ENCODE results near the gene EXOC4. TPM values are rescaled to one million over a fixed set of nuclear protein-coding genes. Genes with fewer than 3 reads are reported as not detected.

The EXOC4 gene
- total and polyA plus RNA-seq, 2 of the 13 experiments (the other 11 are each of a cell fraction or from before 2014, with no cell fraction given), result 22.5 to 39.0 TPM

DNA sequence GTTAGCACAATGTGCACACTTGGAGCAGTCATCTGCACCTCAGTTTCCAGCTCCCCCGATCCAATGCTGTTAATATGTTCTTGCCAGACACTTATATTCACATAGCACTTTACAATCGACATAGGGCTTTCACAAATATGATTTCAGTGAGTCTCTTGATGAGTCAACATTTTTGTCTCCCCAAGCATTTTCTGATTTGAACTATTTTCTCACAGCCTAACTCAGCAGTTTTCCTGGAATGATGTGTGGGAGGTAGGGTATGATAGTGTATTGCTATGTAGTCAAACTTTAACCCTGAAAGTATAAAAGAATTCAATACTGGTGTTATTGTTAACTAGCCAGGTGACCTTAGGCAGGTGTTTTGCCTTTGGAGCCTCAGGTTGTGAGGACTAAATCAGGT, 791.8 kb downstream of the EXOC4 start:
- 80% methylated on average over 2 of the region's 2 CpGs for WGBS (ENCODE audit: low lambda C conversion rate)
- Histone ChIP-seq H3K27ac (ENCODE audit: extremely low read length, insufficient read depth, low read length) (no peak overlapping the region), H3K79me2 (ENCODE audit: insufficient read depth, low read length) (no peaks in the 10 kb centered on the region), H3K9me3 (ENCODE audit: low read length) (no peaks in the 10 kb centered on the region), H3K36me3 (replicated peaks in 1 of 2; ENCODE audit: control insufficient read depth in 1 of 2, insufficient read depth in 2 of 2, low read length in 2 of 2) (no peaks in the 10 kb centered on the region), H3K4me3 (replicated peaks in 1 of 3; ENCODE audit: insufficient read depth in 1 of 3, low read depth in 2 of 3, low read length in 3 of 3) (no peak overlapping the region), H3K4me1 (ENCODE audit: insufficient read depth, low read length) (no peaks in the 10 kb centered on the region), H3K9ac (ENCODE audit: insufficient read depth, low read depth, low read length) (no peak overlapping the region), H3K27me3 (ENCODE audit: control insufficient read depth in 1 of 2, insufficient read depth in 2 of 2, low read length in 2 of 2) (no peaks in the 10 kb centered on the region), H2AFZ (ENCODE audit: low read length) (no peak overlapping the region), H4K20me1 (ENCODE audit: insufficient read depth, low read length) (no peaks in the 10 kb centered on the region), H3K4me2 (ENCODE audit: low read depth, low read length) (no peak overlapping the region)
- FAIRE-seq, result no peak
- ChIA-PET POLR2A (no interaction called here), CTCF (ENCODE audit: low intra/inter-chr PET ratio, low total read pairs) (no interaction called here)
- intact Hi-C loops (cut with micrococcal nuclease; ENCODE audit: unreplicated experiment), result no loop called here
- DNase-seq (ENCODE audit: low spot score), result no peak
- no peak for ATAC-seq
- in situ Hi-C loops (cut with HindIII; ENCODE audit: extremely low pct_ligation_motif_present, low pct_unique_long_range_greater_than_20kb), result no loop called here
- TF ChIP-seq MAFK (conservative IDR thresholded peaks at IDR 0.05 in 1 of 2, IDR thresholded peaks at IDR 0.05 in 1 of 2; ENCODE audit: low read length in 2 of 2) (peak; percentile 43 to 63; a peak in 2 of 4 replicates), MAFF (IDR thresholded peaks at IDR 0.05; ENCODE audit: low read depth, low read length) (peak; percentile 52), ZNF724P (CRISPR knock-in tag; IDR thresholded peaks at IDR 0.05; ENCODE audit: borderline replicate concordance) (no peak), KDM4B (CRISPR knock-in tag; IDR thresholded peaks at IDR 0.05) (no peak), ZNF17 (CRISPR knock-in tag; IDR thresholded peaks at IDR 0.05) (no peak), GABPB1 (CRISPR knock-in tag; IDR thresholded peaks at IDR 0.05) (no peak), ZNF136 (CRISPR knock-in tag; IDR thresholded peaks at IDR 0.05; ENCODE audit: low read depth) (no peak)
- no TSS peak for BruUV-seq (replicated peaks)

DNA sequence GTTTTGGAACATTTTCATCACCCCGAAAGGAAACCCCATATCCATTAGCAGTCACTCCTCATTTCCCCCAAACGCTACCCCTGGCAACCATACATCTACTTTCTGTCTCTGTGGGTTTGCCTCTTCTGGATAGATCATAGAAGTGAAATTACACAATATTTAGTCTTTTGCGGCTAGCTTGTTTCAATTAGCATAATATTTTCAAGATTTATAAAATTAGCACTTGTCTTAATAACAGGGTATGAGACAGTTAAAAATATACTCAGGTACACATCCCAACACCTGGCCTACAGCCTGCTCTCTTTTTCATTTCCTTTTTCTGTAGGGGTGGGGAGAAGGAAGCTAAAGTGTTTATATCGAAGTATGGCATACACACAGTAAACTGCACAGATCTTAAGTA, 792.8 kb downstream of the EXOC4 start:
- no peak overlapping the region for H3K4me2 ChIP-seq (ENCODE audit: low read depth, low read length)
- intact Hi-C loops (cut with micrococcal nuclease; ENCODE audit: unreplicated experiment), result no loop called here
- H4K20me1 ChIP-seq (ENCODE audit: insufficient read depth, low read length), result no peaks in the 10 kb centered on the region
- DNase-seq (ENCODE audit: low spot score) (no peak), ATAC-seq (no peak), FAIRE-seq (no peak)
- no peaks in the 10 kb centered on the region for H3K36me3 ChIP-seq (replicated peaks in 1 of 2; ENCODE audit: control insufficient read depth in 1 of 2, insufficient read depth in 2 of 2, low read length in 2 of 2)
- H2AFZ ChIP-seq (ENCODE audit: low read length), result no peak overlapping the region
- H3K4me3 ChIP-seq (replicated peaks in 1 of 3; ENCODE audit: insufficient read depth in 1 of 3, low read depth in 2 of 3, low read length in 3 of 3), result no peak overlapping the region
- in situ Hi-C loops (cut with HindIII; ENCODE audit: extremely low pct_ligation_motif_present, low pct_unique_long_range_greater_than_20kb), result no loop called here
- no peaks in the 10 kb centered on the region for H3K4me1 ChIP-seq (ENCODE audit: insufficient read depth, low read length)
- BruUV-seq (replicated peaks), result no TSS peak
- H3K9ac ChIP-seq (ENCODE audit: insufficient read depth, low read depth, low read length), result no peak overlapping the region
- ChIA-PET POLR2A (no interaction called here), CTCF (ENCODE audit: low intra/inter-chr PET ratio, low total read pairs) (no interaction called here)
- 94% methylated on average over 4 of the region's 4 CpGs for WGBS (ENCODE audit: low lambda C conversion rate)
- no peak overlapping the region for H3K27ac ChIP-seq (ENCODE audit: extremely low read length, insufficient read depth, low read length)
- H3K27me3 ChIP-seq (ENCODE audit: control insufficient read depth in 1 of 2, insufficient read depth in 2 of 2, low read length in 2 of 2), result no peaks in the 10 kb centered on the region
- no peaks in the 10 kb centered on the region for H3K9me3 ChIP-seq (ENCODE audit: low read length)
- no peaks in the 10 kb centered on the region for H3K79me2 ChIP-seq (ENCODE audit: insufficient read depth, low read length)
- no peak for TF ChIP-seq ZNF44 (CRISPR knock-in tag; IDR thresholded peaks at IDR 0.05)
- TF ChIP-seq, protein P1, sequence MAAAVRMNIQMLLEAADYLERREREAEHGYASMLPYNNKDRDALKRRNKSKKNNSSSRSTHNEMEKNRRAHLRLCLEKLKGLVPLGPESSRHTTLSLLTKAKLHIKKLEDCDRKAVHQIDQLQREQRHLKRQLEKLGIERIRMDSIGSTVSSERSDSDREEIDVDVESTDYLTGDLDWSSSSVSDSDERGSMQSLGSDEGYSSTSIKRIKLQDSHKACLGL (CRISPR knock-in tag; IDR thresholded peaks at IDR 0.05), result no peak
- TF ChIP-seq KDM5A (IDR thresholded peaks at IDR 0.05; ENCODE audit: borderline replicate concordance, low read length), result no peak
- TF ChIP-seq, protein P2, sequence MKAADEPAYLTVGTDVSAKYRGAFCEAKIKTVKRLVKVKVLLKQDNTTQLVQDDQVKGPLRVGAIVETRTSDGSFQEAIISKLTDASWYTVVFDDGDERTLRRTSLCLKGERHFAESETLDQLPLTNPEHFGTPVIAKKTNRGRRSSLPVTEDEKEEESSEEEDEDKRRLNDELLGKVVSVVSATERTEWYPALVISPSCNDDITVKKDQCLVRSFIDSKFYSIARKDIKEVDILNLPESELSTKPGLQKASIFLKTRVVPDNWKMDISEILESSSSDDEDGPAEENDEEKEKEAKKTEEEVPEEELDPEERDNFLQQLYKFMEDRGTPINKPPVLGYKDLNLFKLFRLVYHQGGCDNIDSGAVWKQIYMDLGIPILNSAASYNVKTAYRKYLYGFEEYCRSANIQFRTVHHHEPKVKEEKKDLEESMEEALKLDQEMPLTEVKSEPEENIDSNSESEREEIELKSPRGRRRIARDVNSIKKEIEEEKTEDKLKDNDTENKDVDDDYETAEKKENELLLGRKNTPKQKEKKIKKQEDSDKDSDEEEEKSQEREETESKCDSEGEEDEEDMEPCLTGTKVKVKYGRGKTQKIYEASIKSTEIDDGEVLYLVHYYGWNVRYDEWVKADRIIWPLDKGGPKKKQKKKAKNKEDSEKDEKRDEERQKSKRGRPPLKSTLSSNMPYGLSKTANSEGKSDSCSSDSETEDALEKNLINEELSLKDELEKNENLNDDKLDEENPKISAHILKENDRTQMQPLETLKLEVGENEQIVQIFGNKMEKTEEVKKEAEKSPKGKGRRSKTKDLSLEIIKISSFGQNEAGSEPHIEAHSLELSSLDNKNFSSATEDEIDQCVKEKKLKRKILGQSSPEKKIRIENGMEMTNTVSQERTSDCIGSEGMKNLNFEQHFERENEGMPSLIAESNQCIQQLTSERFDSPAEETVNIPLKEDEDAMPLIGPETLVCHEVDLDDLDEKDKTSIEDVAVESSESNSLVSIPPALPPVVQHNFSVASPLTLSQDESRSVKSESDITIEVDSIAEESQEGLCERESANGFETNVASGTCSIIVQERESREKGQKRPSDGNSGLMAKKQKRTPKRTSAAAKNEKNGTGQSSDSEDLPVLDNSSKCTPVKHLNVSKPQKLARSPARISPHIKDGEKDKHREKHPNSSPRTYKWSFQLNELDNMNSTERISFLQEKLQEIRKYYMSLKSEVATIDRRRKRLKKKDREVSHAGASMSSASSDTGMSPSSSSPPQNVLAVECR (CRISPR knock-in tag; IDR thresholded peaks at IDR 0.05; ENCODE audit: borderline replicate concordance), result no peak
- no peak for TF ChIP-seq ZBTB1 (CRISPR knock-in tag; IDR thresholded peaks at IDR 0.05; ENCODE audit: borderline replicate concordance)
- TF ChIP-seq, protein P3, sequence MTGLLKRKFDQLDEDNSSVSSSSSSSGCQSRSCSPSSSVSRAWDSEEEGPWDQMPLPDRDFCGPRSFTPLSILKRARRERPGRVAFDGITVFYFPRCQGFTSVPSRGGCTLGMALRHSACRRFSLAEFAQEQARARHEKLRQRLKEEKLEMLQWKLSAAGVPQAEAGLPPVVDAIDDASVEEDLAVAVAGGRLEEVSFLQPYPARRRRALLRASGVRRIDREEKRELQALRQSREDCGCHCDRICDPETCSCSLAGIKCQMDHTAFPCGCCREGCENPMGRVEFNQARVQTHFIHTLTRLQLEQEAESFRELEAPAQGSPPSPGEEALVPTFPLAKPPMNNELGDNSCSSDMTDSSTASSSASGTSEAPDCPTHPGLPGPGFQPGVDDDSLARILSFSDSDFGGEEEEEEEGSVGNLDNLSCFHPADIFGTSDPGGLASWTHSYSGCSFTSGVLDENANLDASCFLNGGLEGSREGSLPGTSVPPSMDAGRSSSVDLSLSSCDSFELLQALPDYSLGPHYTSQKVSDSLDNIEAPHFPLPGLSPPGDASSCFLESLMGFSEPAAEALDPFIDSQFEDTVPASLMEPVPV (CRISPR knock-in tag; IDR thresholded peaks at IDR 0.05), result no peak
- no peak for TF ChIP-seq SALL2 (CRISPR knock-in tag; IDR thresholded peaks at IDR 0.05)

All from HepG2 (cell line).